DOHH2 (cell line): ENCODE measurements around the gene CWC27.

Source experiments
- EZH2phosphoT487 ChIP-seq: fragments of 200-600 bp; sonication (generic); IDR thresholded peaks from 2 replicates; pipeline ENCODE4 v1.6.1; 2017; ENCODE audit warnings: borderline replicate concordance, mild to moderate bottlenecking, antibody characterized with exemption, low read length, moderate library complexity, mixed read lengths
- TF ChIP-seq, protein P1 (sequence below): fragments of 200-600 bp; sonication (generic); IDR thresholded peaks from one replicate; pipeline ENCODE4 v1.5.1; 2014; ENCODE audit warnings: antibody characterized with exemption, mild to moderate bottlenecking, low read depth, low read length; ENCODE audit not compliant: poor library complexity, severe bottlenecking

- TF ChIP-seq, protein P1, sequence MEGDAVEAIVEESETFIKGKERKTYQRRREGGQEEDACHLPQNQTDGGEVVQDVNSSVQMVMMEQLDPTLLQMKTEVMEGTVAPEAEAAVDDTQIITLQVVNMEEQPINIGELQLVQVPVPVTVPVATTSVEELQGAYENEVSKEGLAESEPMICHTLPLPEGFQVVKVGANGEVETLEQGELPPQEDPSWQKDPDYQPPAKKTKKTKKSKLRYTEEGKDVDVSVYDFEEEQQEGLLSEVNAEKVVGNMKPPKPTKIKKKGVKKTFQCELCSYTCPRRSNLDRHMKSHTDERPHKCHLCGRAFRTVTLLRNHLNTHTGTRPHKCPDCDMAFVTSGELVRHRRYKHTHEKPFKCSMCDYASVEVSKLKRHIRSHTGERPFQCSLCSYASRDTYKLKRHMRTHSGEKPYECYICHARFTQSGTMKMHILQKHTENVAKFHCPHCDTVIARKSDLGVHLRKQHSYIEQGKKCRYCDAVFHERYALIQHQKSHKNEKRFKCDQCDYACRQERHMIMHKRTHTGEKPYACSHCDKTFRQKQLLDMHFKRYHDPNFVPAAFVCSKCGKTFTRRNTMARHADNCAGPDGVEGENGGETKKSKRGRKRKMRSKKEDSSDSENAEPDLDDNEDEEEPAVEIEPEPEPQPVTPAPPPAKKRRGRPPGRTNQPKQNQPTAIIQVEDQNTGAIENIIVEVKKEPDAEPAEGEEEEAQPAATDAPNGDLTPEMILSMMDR, result no peak
- no peak for TF ChIP-seq EZH2phosphoT487
Measured at GRCh38 chr5:64840958-64841357, 72.2 kb downstream of the CWC27 start.
